Neuronal stem cell (in vitro differentiated cells): Measurements from ENCODE around the gene B3GALT5.

Source experiments
- DNase-seq: peaks from one replicate; pipeline ENCODE4 v3.0.0-alpha.2; 2013; ENCODE audit warnings: low spot score
- H2AFZ ChIP-seq: one replicate; pipeline ENCODE4 v1.6.1; 2013; ENCODE audit warnings: mild to moderate bottlenecking, low read length, inconsistent platforms
- H2AK5ac ChIP-seq: 2 replicates; pipeline ENCODE4 v1.6.1; 2013; ENCODE audit warnings: low read depth, mild to moderate bottlenecking, inconsistent platforms, low read length, moderate library complexity, mixed read lengths
- H2BK120ac ChIP-seq: 2 replicates; pipeline ENCODE4 v1.6.1; 2013; ENCODE audit warnings: low read depth, mild to moderate bottlenecking, inconsistent platforms, low read length, moderate library complexity, mixed read lengths
- H2BK12ac ChIP-seq: one replicate; pipeline ENCODE4 v1.6.1; 2013; ENCODE audit warnings: low read length, inconsistent platforms
- H2BK15ac ChIP-seq: 2 replicates; pipeline ENCODE4 v1.6.1; 2013; ENCODE audit warnings: mild to moderate bottlenecking, low read length, inconsistent platforms, mixed read lengths
- H2BK5ac ChIP-seq: one replicate; pipeline ENCODE4 v1.6.1; 2013; ENCODE audit warnings: inconsistent platforms, mild to moderate bottlenecking, low read length, moderate library complexity
- H3K14ac ChIP-seq: one replicate; pipeline ENCODE4 v1.6.1; 2013; ENCODE audit warnings: low read length, inconsistent platforms
- H3K18ac ChIP-seq: 2 replicates; pipeline ENCODE4 v1.6.1; 2013; ENCODE audit warnings: low read length, inconsistent platforms
- H3K23ac ChIP-seq: 2 replicates; pipeline ENCODE4 v1.6.1; 2013; ENCODE audit warnings: low read depth, mild to moderate bottlenecking, mixed read lengths, low read length, inconsistent platforms; ENCODE audit not compliant: poor library complexity
- H3K27ac ChIP-seq: replicated peaks from 3 replicates; pipeline ENCODE4 v1.5.1; 2013; ENCODE audit warnings: low read length, inconsistent platforms
- H3K27me3 ChIP-seq, 3 experiments: 2 replicates each; pipeline ENCODE4 v1.6.1; 2013; ENCODE audit warnings: low read length in 3 of 3, mild to moderate bottlenecking in 2 of 3, inconsistent platforms in 1 of 3, low read depth in 1 of 3, mixed read lengths in 1 of 3, moderate library complexity in 1 of 3; ENCODE audit not compliant: control insufficient read depth in 3 of 3, insufficient read depth in 3 of 3
- H3K36me3 ChIP-seq, 2 donors: replicated peaks in 1 of 2; 2 replicates each; pipeline ENCODE4 v1.6.1; 2013; ENCODE audit warnings: low read length in 2 of 2; ENCODE audit not compliant: control insufficient read depth in 2 of 2, insufficient read depth in 2 of 2
- H3K4ac ChIP-seq: 2 replicates; pipeline ENCODE4 v1.6.1; 2013; ENCODE audit warnings: inconsistent platforms, mild to moderate bottlenecking, low read length, moderate library complexity
- H3K4me1 ChIP-seq, 2 donors: 1 replicate in 1 of 2; 2 replicates in 1 of 2; pipeline ENCODE4 v1.6.1; 2013; ENCODE audit warnings: low read length in 2 of 2, low read depth in 1 of 2; ENCODE audit not compliant: control insufficient read depth in 2 of 2, insufficient read depth in 1 of 2
- H3K4me2 ChIP-seq: one replicate; pipeline ENCODE4 v1.6.1; 2013; ENCODE audit warnings: mild to moderate bottlenecking, low read length, inconsistent platforms; ENCODE audit not compliant: insufficient read depth, poor library complexity, severe bottlenecking
- H3K4me3 ChIP-seq, 2 donors: 2 replicates each; pipeline ENCODE4 v1.5.1; 2013; ENCODE audit warnings: low read length in 2 of 2, mild to moderate bottlenecking in 2 of 2, inconsistent platforms in 1 of 2, moderate library complexity in 1 of 2
- H3K79me1 ChIP-seq: one replicate; pipeline ENCODE4 v1.6.1; 2013; ENCODE audit warnings: low read depth, mild to moderate bottlenecking, inconsistent platforms, low read length, moderate library complexity
- H3K9ac ChIP-seq: one replicate; pipeline ENCODE4 v1.6.1; 2013; ENCODE audit warnings: mild to moderate bottlenecking, low read depth, low read length, inconsistent platforms; ENCODE audit not compliant: poor library complexity
- H3K9me3 ChIP-seq, 2 donors: replicated peaks in 1 of 2; 2 replicates each; pipeline versions ENCODE3 to v1.6.1; 2013; ENCODE audit warnings: low read length in 2 of 2, mild to moderate bottlenecking in 2 of 2, inconsistent platforms in 1 of 2, low read depth in 1 of 2, mixed read lengths in 1 of 2, moderate library complexity in 1 of 2; ENCODE audit not compliant: control insufficient read depth in 2 of 2, insufficient read depth in 1 of 2
- H4K8ac ChIP-seq: one replicate; pipeline ENCODE4 v1.6.1; 2013; ENCODE audit warnings: low read depth, mild to moderate bottlenecking, inconsistent platforms, low read length, moderate library complexity
- H4K91ac ChIP-seq: one replicate; pipeline ENCODE4 v1.6.1; 2013; ENCODE audit warnings: low read length, low read depth, mild to moderate bottlenecking, inconsistent platforms; ENCODE audit not compliant: poor library complexity
- WGBS, 2 donors: extraction: QIAGEN DNeasy Blood & Tissue Kit; methylation state at CpG; one replicate each; pipeline ENCODE4 v1.1.7; 2013; ENCODE audit warnings: missing lambda C conversion rate in 2 of 2, mixed read lengths in 1 of 2; ENCODE audit not compliant: insufficient read length in 2 of 2, insufficient replicate concordance in 1 of 2; ENCODE audit errors: extremely low coverage in 2 of 2; 5-methylcytosine and 5-hydroxymethylcytosine counted together

B3GALT5 gene

DNA sequence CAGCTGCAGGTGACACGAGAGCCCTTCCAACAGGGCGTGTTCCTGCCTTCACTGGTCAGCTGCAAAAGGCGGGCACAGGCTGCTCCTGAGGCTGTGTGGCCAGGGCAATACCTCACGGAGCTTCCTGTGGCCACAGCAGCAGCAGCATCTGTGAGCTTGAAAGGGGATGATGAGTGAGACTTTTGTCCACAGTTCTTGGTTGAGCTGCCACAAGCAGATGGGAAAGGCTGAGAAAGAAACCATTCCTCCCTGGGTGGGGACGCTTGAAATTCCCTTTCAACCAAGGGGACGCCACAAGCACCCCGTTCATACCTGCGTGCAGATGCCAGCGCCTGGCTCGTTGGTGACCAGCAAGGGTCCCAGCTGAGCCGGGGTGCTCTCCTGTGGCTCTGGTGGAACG lies 37.6 kb downstream of the B3GALT5 start:
- no CpG with 5 or more reads among the region's 12 CpGs for WGBS, 2 donors

GRCh38 chr21:39650801-39651200 lies 38.1 kb downstream of the B3GALT5 start:
- Histone ChIP-seq H2BK15ac (no peak overlapping the region), H3K18ac (no peak overlapping the region), H3K9ac (no peak overlapping the region), H3K4me3 (no peak overlapping the region), H3K36me3 (no peaks in the 10 kb centered on the region), H3K9me3 (peaks cover 0 to 15% of the 10 kb centered on the region in 2 donors), H3K4me1 (peaks cover 0 to 2% of the 10 kb centered on the region in 2 donors), H4K8ac (no peak overlapping the region), H2AK5ac (no peak overlapping the region), H3K79me1 (no peaks in the 10 kb centered on the region), H3K23ac (no peak overlapping the region), H3K4ac (no peak overlapping the region), H3K14ac (no peak overlapping the region), H3K27ac (no peak overlapping the region), H3K4me2 (no peak overlapping the region), H2BK120ac (no peak overlapping the region), H2AFZ (no peak overlapping the region), H4K91ac (no peak overlapping the region), H2BK5ac (no peak overlapping the region), H2BK12ac (no peak overlapping the region), H3K27me3 (no peaks in the 10 kb centered on the region)
- DNase-seq, result no peak
- no CpG with 5 or more reads among the region's 7 CpGs for WGBS, 2 donors

More for the DNA sequence above, 37.6 kb downstream of the B3GALT5 start:
- no peak overlapping the region for H4K8ac ChIP-seq
- H3K4me3 ChIP-seq, result no peak overlapping the region
- no peak overlapping the region for H3K4ac ChIP-seq
- H3K36me3 ChIP-seq, result no peaks in the 10 kb centered on the region
- no peaks in the 10 kb centered on the region for H3K27me3 ChIP-seq
- H3K9me3 ChIP-seq, result peaks cover 0 to 15% of the 10 kb centered on the region in 2 donors
- no peak for DNase-seq
- H3K14ac ChIP-seq, result no peak overlapping the region
- no peak overlapping the region for H2BK120ac ChIP-seq
- no peak overlapping the region for H3K23ac ChIP-seq
- H3K4me1 ChIP-seq, result peaks cover 0 to 2% of the 10 kb centered on the region in 2 donors
- H2AFZ ChIP-seq, result no peak overlapping the region
- H3K79me1 ChIP-seq, result no peaks in the 10 kb centered on the region
- H3K27ac ChIP-seq, result no peak overlapping the region
- no peak overlapping the region for H2AK5ac ChIP-seq
- no peak overlapping the region for H2BK5ac ChIP-seq
- H3K4me2 ChIP-seq, result no peak overlapping the region
- H2BK15ac ChIP-seq, result peak overlapping the region; percentile 5
- H3K9ac ChIP-seq, result no peak overlapping the region
- H2BK12ac ChIP-seq, result no peak overlapping the region
- H3K18ac ChIP-seq, result no peak overlapping the region
- H4K91ac ChIP-seq, result no peak overlapping the region

DNA sequence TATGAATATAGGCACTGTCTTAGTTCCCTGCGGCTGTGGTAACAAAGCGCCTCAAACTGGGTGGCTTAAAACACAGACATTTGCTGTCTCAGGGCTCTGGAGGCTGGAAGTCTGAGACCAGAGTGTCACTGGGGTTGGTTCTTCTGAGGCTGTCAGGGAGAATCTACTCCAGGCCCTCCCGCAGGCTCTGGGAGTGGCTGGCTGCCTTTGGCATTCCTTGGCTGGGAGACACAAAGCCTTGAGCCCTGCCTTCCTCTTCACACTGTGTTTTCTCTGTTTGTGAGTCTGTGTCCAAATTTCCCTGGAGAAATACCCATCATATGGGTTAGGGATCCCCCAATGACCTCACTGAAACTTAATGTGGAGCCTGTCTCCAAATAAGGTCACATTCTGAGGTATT lies 38.5 kb downstream of the B3GALT5 start:
- no CpG with 5 or more reads among the region's 3 CpGs for whole genome bisulfite sequencing, 2 donors
- H4K8ac ChIP-seq, result no peak overlapping the region
- no peak overlapping the region for H2BK120ac ChIP-seq
- H2BK15ac ChIP-seq, result no peak overlapping the region
- H3K23ac ChIP-seq, result no peak overlapping the region
- no peak overlapping the region for H3K14ac ChIP-seq
- no peak overlapping the region for H2AFZ ChIP-seq
- no peak overlapping the region for H4K91ac ChIP-seq
- H3K4me1 ChIP-seq, result peaks cover 0 to 2% of the 10 kb centered on the region in 2 donors
- DNase-seq, result no peak
- no peaks in the 10 kb centered on the region for H3K36me3 ChIP-seq
- no peak overlapping the region for H3K27ac ChIP-seq
- H3K4me3 ChIP-seq, result no peak overlapping the region
- H2AK5ac ChIP-seq, result no peak overlapping the region
- no peak overlapping the region for H2BK12ac ChIP-seq
- no peak overlapping the region for H3K4ac ChIP-seq
- no peak overlapping the region for H3K4me2 ChIP-seq
- H2BK5ac ChIP-seq, result no peak overlapping the region
- peaks cover 0 to 15% of the 10 kb centered on the region in 2 donors for H3K9me3 ChIP-seq
- no peak overlapping the region for H3K18ac ChIP-seq
- no peaks in the 10 kb centered on the region for H3K27me3 ChIP-seq
- H3K79me1 ChIP-seq, result no peaks in the 10 kb centered on the region
- H3K9ac ChIP-seq, result no peak overlapping the region

DNA sequence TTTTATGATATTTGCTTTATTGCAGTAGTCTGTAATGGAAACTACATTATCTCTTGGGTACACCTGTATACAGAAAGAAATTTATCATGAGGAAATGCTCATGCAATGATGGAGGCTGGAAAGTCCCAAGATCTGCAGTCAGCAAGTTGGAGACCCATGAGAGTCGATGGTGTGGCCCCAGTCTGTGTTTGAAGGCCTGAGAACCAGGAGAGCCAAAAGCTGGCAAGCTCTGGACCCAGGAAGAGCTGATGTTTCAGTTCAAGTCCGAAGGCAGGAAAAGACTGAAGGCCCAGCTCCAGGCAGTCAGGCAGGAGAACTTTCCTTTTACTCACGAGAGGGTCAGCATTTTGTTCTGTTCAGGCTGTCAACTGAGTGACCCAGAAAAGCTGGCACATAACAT lies 42.2 kb downstream of the B3GALT5 start:
- no peak for DNase-seq
- no peaks in the 10 kb centered on the region for H3K79me1 ChIP-seq
- no peak overlapping the region for H2BK120ac ChIP-seq
- H2BK5ac ChIP-seq, result no peak overlapping the region
- H2AK5ac ChIP-seq, result no peak overlapping the region
- H3K9ac ChIP-seq, result no peak overlapping the region
- no peak overlapping the region for H2BK15ac ChIP-seq
- H3K18ac ChIP-seq, result peak overlapping the region; percentile 49
- no peaks in the 10 kb centered on the region for H3K27me3 ChIP-seq
- H3K27ac ChIP-seq, result no peak overlapping the region
- H3K4me1 ChIP-seq, result no peaks in the 10 kb centered on the region
- no peak overlapping the region for H3K14ac ChIP-seq
- no peak overlapping the region for H4K91ac ChIP-seq
- no peak overlapping the region for H2AFZ ChIP-seq
- H3K23ac ChIP-seq, result no peak overlapping the region
- H3K4me3 ChIP-seq, result no peak overlapping the region
- peaks cover 0 to 15% of the 10 kb centered on the region in 2 donors for H3K9me3 ChIP-seq
- no peaks in the 10 kb centered on the region for H3K36me3 ChIP-seq
- H4K8ac ChIP-seq, result no peak overlapping the region
- no CpG with 5 or more reads among the region's 3 CpGs for WGBS, 2 donors
- no peak overlapping the region for H2BK12ac ChIP-seq
- no peak overlapping the region for H3K4ac ChIP-seq
- H3K4me2 ChIP-seq, result no peak overlapping the region
